GM20000 (cell line): ENCODE data around the gene ZFYVE16.
"Not testable (repeated sequence)": the region's sequence is repeated elsewhere in the genome, so short reads cannot be mapped to it uniquely, and the experiment has no call there.

Experiments used
- DNase-seq: peaks from one replicate; pipeline ENCODE4 v3.0.0; 2012; ENCODE audit warnings: low spot score
- CTCF ChIP-seq: IDR thresholded peaks from 2 replicates; pipeline ENCODE4 v1.5.1; 2012; ENCODE audit warnings: mild to moderate bottlenecking, control low read depth; ENCODE audit errors: extremely low read depth, missing control alignments

The ZFYVE16 gene

GRCh38 chr5:80463269-80463668 is 55.4 kb downstream of the ZFYVE16 start:
- no peak for TF ChIP-seq CTCF
- DNase-seq, result no peak

- no peak for TF ChIP-seq CTCF
- DNase-seq, result no peak
Observed at GRCh38 chr5:80466669-80467485, 59.0 kb downstream of the ZFYVE16 start.

GRCh38 chr5:80468131-80468530 is 60.3 kb downstream of the ZFYVE16 start:
- no peak for TF ChIP-seq CTCF
- DNase-seq, result no peak

- not testable (repeated sequence) for DNase-seq
Observed at GRCh38 chr5:80470631-80471030, 62.8 kb downstream of the ZFYVE16 start.

- no peak for DNase-seq
- TF ChIP-seq CTCF, result no peak
Observed at GRCh38 chr5:80474929-80475328, 67.1 kb downstream of the ZFYVE16 start.

- no peak for DNase-seq
- no peak for TF ChIP-seq CTCF
Observed at GRCh38 chr5:80479713-80480112, 71.8 kb downstream of the ZFYVE16 start.

GRCh38 chr5:80480354-80480753 is 72.5 kb downstream of the ZFYVE16 start:
- DNase-seq, result no peak
- TF ChIP-seq CTCF, result no peak

- peak; percentile 60 for DNase-seq
- TF ChIP-seq CTCF, result peak; percentile 50
Observed at GRCh38 chr5:80481019-80481893, 73.4 kb downstream of the ZFYVE16 start.
